Lung (tissue), 12 donors: ENCODE data around the gene SLC41A3. TPM values are rescaled to one million over a fixed set of nuclear protein-coding genes. Genes with fewer than 3 reads are reported as not detected.
A peak's percentile ranks its signal among the peaks of the same experiment; 100 is the strongest.

Source experiments
- ATAC-seq: fragments of 200-7000 bp; cut with Tn5 transposase; one replicate; pipeline ENCODE4 v1.9.1; 2020; ENCODE audit warnings: moderate number of reproducible peaks; ENCODE audit not compliant: insufficient read depth, low FRiP score
- DNase-seq, 3 donors: peaks; one replicate each; pipeline ENCODE4 v3.0.0-alpha.2; 2013 to 2017
- H3K27ac ChIP-seq, 2 donors: one replicate each; pipeline ENCODE4 v1.5.1; 2013; ENCODE audit warnings: mild to moderate bottlenecking in 2 of 2, moderate library complexity in 2 of 2, control low read depth in 1 of 2, inconsistent platforms in 1 of 2, low read depth in 1 of 2, low read length in 1 of 2
- H3K27me3 ChIP-seq, 3 donors: one replicate each; pipeline ENCODE4 v1.5.1; 2013; ENCODE audit warnings: low read length in 2 of 3; ENCODE audit not compliant: control insufficient read depth in 3 of 3, insufficient read depth in 3 of 3
- H3K36me3 ChIP-seq, 4 donors: one replicate each; pipeline ENCODE4 v1.5.1; 2013; ENCODE audit warnings: low read length in 4 of 4, mild to moderate bottlenecking in 1 of 4, moderate library complexity in 1 of 4; ENCODE audit not compliant: control insufficient read depth in 4 of 4, insufficient read depth in 4 of 4
- H3K4me1 ChIP-seq, 5 donors: one replicate each; pipeline ENCODE4 v1.5.1; 2013; ENCODE audit warnings: low read length in 5 of 5, mild to moderate bottlenecking in 2 of 5, moderate library complexity in 1 of 5; ENCODE audit not compliant: control insufficient read depth in 5 of 5, insufficient read depth in 5 of 5
- H3K4me3 ChIP-seq: one replicate; pipeline ENCODE4 v1.5.1; 2013; ENCODE audit warnings: mild to moderate bottlenecking, control low read depth, moderate library complexity
- H3K9ac ChIP-seq, 2 donors: one replicate each; pipeline ENCODE4 v1.5.1; 2013; ENCODE audit warnings: low read length in 2 of 2, control low read depth in 1 of 2; ENCODE audit not compliant: insufficient read depth in 1 of 2
- H3K9me3 ChIP-seq, 4 donors: one replicate each; pipeline ENCODE4 v1.5.1; 2013; ENCODE audit warnings: low read length in 3 of 4, mild to moderate bottlenecking in 1 of 4, moderate library complexity in 1 of 4; ENCODE audit not compliant: control insufficient read depth in 4 of 4, insufficient read depth in 3 of 4
- WGBS, 2 donors: extraction: QIAGEN DNeasy Blood & Tissue Kit; methylation state at CpG; one replicate each; pipeline ENCODE4 v1.1.7; 2013; 5-methylcytosine and 5-hydroxymethylcytosine counted together
- polyA plus RNA-seq, 2 donors: library from polyadenylated mRNA; stranded (reverse); fragments of 200-250 nt; gene quantifications; one replicate each; pipeline ENCODE4 v1.2.1, GENCODE V29; 2013
- total RNA-seq, 2 donors: library from RNA; depleted of rRNA in 1 of 2; stranded (reverse); fragments of >200 nt in 1 of 2; gene quantifications; one replicate each; pipeline ENCODE4 v1.2.1, GENCODE V29; 2014 to 2021
- TF ChIP-seq, protein P1 (sequence below): IDR thresholded peaks from 2 replicates; pipeline ENCODE4 v1.5.1; 2012; ENCODE audit warnings: mild to moderate bottlenecking; ENCODE audit errors: control extremely low read depth, extremely low read depth
- donor health status: control.
- donor health status: control.
- donor health status: Bipolar disorder and iron deficiency.
- donor health status: healthy.
- donor health status: DM: yes; HTN: yes; CAD: no.

The SLC41A3 gene
- total and polyA plus RNA-seq, 4 donors, result 16.9 to 50.2 (median 34.8) TPM

DNA sequence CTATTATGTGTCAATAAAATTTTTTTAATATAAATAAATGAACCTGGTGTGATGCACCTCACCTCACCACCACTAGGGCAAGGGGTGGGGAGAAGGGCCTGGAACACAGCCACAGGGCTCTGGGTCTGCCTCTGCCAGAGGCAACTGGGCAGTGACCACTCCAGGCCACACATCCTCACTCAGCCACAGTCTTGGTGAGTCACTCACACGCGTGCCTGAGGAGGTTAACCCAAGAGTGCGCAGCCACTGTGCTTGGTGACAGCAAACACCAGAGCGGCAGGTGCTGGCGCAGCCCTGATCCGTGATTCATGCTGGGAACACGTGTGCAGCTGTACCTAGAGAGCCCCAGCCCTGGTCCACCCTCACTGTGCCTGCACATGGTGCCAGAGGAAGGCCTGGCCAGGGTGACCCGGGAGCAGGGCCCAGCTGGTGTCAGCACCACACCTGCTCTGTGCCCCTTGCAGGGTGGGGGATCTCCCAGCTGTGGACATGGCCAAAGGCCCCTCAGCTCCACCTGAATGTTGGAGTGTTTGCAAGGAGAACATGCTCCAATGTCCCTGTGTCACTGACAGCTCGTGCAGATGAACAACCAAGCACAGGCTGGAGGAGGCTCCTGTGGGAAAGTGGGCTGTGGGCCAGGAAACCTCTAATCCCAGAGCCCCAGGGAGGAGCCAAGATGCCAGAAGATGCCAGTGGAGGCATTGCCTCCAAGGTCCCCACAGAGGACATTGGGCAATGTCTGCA is 2.1 kb downstream of the SLC41A3 start:
- Histone ChIP-seq H3K9ac (no peak overlapping the region), H3K4me1 (peaks cover 0 to 6% (median 0%) of the 10 kb centered on the region in 5 donors), H3K9me3 (no peaks in the 10 kb centered on the region), H3K27me3 (no peaks in the 10 kb centered on the region), H3K4me3 (no peak overlapping the region), H3K27ac (peak overlapping the region in 1 of 2 donors; percentile 10), H3K36me3 (no peaks in the 10 kb centered on the region)
- DNase-seq (no peak), ATAC-seq (no peak)
- TF ChIP-seq, protein P1, sequence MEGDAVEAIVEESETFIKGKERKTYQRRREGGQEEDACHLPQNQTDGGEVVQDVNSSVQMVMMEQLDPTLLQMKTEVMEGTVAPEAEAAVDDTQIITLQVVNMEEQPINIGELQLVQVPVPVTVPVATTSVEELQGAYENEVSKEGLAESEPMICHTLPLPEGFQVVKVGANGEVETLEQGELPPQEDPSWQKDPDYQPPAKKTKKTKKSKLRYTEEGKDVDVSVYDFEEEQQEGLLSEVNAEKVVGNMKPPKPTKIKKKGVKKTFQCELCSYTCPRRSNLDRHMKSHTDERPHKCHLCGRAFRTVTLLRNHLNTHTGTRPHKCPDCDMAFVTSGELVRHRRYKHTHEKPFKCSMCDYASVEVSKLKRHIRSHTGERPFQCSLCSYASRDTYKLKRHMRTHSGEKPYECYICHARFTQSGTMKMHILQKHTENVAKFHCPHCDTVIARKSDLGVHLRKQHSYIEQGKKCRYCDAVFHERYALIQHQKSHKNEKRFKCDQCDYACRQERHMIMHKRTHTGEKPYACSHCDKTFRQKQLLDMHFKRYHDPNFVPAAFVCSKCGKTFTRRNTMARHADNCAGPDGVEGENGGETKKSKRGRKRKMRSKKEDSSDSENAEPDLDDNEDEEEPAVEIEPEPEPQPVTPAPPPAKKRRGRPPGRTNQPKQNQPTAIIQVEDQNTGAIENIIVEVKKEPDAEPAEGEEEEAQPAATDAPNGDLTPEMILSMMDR, result no peak
- WGBS, 2 donors, result 87 to 91% methylated on average over 9 of the region's 9 CpGs

DNA sequence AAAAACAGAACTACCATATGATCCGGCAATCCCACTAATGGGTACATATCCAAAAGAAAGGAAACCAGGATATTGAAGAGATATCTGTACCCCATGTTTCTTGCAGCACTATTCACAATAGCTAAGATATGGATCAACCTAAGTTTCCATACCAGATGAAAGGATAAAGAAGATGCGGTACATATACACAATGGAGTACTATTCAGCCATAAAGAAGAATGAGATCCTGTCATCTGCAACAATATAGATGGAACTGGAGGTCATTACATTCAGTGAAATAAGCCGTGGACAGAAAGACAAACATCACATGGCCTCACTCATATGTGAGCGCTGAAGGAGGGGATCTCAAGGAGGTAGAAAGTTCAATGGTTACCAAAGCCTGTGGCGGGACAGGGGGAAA is 3.0 kb downstream of the SLC41A3 start:
- no peaks in the 10 kb centered on the region for H3K9me3 ChIP-seq
- H3K36me3 ChIP-seq, result no peaks in the 10 kb centered on the region
- no peaks in the 10 kb centered on the region for H3K27me3 ChIP-seq
- ATAC-seq (no peak), DNase-seq (no peak)
- H3K9ac ChIP-seq, result no peak overlapping the region
- H3K27ac ChIP-seq, result no peak overlapping the region
- WGBS, 2 donors, result 75 to 96% methylated on average over 5 of the region's 5 CpGs
- H3K4me3 ChIP-seq, result no peak overlapping the region
- TF ChIP-seq, protein P1, result no peak
- H3K4me1 ChIP-seq, result peaks cover 0 to 6% (median 0%) of the 10 kb centered on the region in 5 donors

DNA sequence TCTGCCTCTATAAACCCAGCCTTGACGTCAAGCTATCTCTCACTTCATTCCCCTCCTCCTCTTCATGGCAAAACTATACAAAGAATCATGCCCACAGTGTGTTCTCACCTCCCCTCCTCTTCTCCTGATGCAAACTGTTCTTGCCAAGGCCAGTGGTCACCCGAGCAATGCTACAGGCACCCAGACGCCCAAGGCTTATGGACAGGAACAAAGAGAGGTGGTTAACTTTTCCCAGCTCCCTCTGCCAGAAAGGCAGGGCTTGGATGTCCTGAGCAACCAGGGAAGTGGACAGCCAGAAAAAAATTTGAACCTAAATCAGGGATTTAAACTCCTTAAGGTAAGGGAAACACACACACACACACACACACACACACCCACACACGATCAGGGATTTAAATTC is 5.1 kb downstream of the SLC41A3 start:
- ATAC-seq (no peak), DNase-seq (no peak)
- Histone ChIP-seq H3K9ac (no peak overlapping the region), H3K9me3 (peaks cover 0 to 3% (median 0%) of the 10 kb centered on the region in 4 donors), H3K27ac (no peak overlapping the region), H3K4me1 (peaks cover 0 to 6% (median 0%) of the 10 kb centered on the region in 5 donors), H3K27me3 (no peaks in the 10 kb centered on the region), H3K4me3 (no peak overlapping the region), H3K36me3 (no peaks in the 10 kb centered on the region)
- 87 to 89% methylated on average over 4 of the region's 4 CpGs for whole genome bisulfite sequencing, 2 donors
- TF ChIP-seq, protein P1, result no peak
